Stimulated activated naive CD8-positive, alpha-beta T cell treated with anti-CD3 and anti-CD28 coated beads, Interleukin-15, amount 100 ng/mL, for 72 hours (primary cell): ENCODE data around the gene GSE1.
A peak's percentile ranks its signal among the peaks of the same experiment; 100 is the strongest.

Experiments
- ATAC-seq: fragments of 150-1000 bp; cut with Tn5 transposase; 2 replicates; pipeline ENCODE4 v1.10.0; 2021; ENCODE audit warnings: mild to moderate bottlenecking, moderate library complexity
- DNase-seq, 2 donors: peaks; one replicate each; pipeline ENCODE4 v3.0.0; 2021 to 2022
- H3K27ac Mint-ChIP-seq, 2 donors: one replicate each; pipeline ENCODE4 v1.8.0; 2022; ENCODE audit warnings: mild to moderate bottlenecking in 2 of 2, mixed read lengths in 2 of 2, moderate library complexity in 2 of 2
- H3K27me3 Mint-ChIP-seq: one replicate; pipeline ENCODE4 v1.8.0; 2022; ENCODE audit warnings: mixed read lengths
- H3K4me1 Mint-ChIP-seq: one replicate; pipeline ENCODE4 v1.8.0; 2022; ENCODE audit warnings: mild to moderate bottlenecking, mixed read lengths
- H3K4me3 Mint-ChIP-seq, 2 donors: one replicate each; pipeline ENCODE4 v1.8.0; 2022; ENCODE audit warnings: mild to moderate bottlenecking in 2 of 2, mixed read lengths in 2 of 2, moderate library complexity in 1 of 2
- H3K9me3 Mint-ChIP-seq, 2 donors: one replicate each; pipeline ENCODE4 v1.8.0; 2022; ENCODE audit warnings: mixed read lengths in 2 of 2

GSE1 gene

DNA sequence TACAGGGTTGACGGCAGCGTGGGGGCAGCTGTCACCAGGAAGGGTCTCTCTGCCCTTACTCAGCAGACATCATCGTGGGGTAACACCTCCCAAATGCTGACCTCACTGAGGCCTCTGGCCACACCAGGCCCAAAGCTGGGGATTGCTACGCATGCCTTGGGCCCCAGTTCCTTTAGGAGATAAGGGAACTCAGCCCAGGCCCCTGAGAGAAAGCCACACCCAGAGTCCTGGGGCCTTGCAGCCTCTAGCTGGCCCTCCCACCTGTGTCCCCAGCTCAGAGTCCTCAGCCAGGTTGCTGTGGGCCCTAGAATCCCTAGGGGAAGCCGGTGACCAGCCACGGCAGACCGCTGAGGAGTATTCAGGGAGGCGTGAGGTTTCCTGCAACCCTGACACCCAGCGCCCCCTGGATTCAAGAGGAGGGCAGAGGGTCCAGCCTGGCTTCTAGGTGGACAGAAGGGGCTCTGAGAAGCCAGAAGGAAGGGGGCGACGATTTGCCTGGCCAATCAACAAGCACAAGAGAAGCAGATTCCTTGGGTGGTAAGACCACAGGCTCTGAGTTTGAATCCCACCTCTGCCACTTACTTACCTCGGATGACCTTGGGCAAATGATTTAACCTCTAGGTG lies 85.9 kb downstream of the GSE1 start:
- DNase-seq (no peak), ATAC-seq (no peak)
- Mint-ChIP-seq H3K27ac (no peak overlapping the region), H3K9me3 (no peaks in the 10 kb centered on the region), H3K4me3 (no peak overlapping the region), H3K4me1 (no peaks in the 10 kb centered on the region), H3K27me3 (peaks cover 36% of the 10 kb centered on the region)

- H3K27me3 Mint-ChIP-seq = peaks cover 36% of the 10 kb centered on the region
- no peak for ATAC-seq
- H3K27ac Mint-ChIP-seq = no peak overlapping the region
- DNase-seq = no peak
- no peaks in the 10 kb centered on the region for H3K9me3 Mint-ChIP-seq
- no peak overlapping the region for H3K4me3 Mint-ChIP-seq
- H3K4me1 Mint-ChIP-seq = no peaks in the 10 kb centered on the region
Observed at GRCh38 chr16:85699628-85700027, 86.5 kb downstream of the GSE1 start.

GRCh38 chr16:85704011-85704410 lies 90.9 kb downstream of the GSE1 start:
- Mint-ChIP-seq H3K27ac (no peak overlapping the region), H3K9me3 (no peaks in the 10 kb centered on the region), H3K4me3 (no peak overlapping the region), H3K4me1 (no peaks in the 10 kb centered on the region), H3K27me3 (no peaks in the 10 kb centered on the region)
- ATAC-seq = no peak
- DNase-seq = no peak

DNA sequence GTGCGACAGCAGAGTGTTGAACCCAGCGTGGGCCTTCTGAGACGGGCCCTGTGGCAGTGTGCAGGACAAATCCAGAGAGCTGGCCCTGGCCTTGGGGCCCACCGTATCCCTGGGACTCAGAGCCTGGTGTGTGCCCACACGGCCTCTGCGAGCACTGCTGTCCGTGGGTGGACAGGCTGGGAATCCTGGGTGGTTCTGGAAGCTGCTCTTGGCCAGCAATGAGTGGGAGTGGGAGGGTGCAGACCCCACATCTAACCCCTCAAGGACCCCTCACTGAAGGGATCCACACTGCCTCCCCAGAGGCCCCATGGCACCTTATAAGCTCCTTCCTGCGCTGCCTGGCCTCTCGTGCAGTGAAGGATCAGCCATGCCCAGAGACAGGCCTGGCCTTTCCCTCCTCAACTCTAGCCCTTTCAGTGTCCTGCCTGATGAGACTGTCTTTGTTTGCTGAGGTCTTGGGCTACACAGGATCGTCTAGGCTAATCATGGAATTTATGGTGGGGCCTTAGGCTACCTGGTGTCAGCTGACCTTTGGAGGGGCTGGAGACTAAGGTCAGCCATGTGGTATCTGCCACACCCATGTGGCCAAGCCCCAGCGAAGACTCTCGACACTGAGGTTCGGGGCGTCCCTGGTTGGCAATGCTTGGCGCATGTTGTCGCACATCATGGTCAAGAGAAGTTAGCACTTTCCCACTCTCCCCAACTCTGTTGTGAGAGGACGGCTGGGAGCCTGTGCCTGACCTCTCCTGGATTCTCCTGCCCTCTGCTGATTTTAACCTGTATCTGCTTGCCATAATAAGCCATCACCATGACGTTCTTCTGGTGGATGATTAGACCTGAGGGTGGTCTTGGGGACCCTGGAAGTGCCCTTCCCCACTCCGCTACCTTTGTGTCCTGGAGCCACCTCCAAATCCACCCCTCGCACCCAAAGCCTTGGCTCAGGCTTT lies 92.1 kb downstream of the GSE1 start:
- no peaks in the 10 kb centered on the region for H3K27me3 Mint-ChIP-seq
- H3K9me3 Mint-ChIP-seq = no peaks in the 10 kb centered on the region
- ATAC-seq (no peak), DNase-seq (no peak)
- no peaks in the 10 kb centered on the region for H3K4me1 Mint-ChIP-seq
- H3K4me3 Mint-ChIP-seq = no peak overlapping the region
- peak overlapping the region in 1 of 2 donors; percentile 50 for H3K27ac Mint-ChIP-seq

DNA sequence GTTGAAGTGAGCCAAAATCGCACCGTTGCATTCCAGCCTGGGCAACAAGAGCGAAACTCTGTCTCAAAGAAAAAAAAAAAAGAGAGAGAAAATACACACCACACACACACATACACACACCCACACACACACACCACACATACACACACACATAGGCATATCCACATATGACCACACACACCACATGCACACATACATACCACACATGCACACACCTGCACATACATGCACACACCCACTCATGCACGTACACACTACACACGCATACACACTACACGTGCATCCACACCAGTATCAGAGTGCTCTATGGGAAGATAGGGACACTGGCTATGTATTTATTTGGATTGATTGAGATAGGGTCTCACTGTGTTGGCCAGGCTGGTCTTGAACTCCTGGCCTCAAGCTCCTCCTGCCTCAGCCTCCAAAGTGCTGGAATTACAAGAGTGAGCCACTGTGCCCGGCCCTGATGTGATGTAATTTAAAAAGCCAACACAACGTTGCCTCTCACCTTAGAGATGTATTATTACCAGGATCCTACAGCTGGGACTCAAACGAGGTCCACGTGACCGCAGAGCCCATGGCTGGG lies 93.4 kb downstream of the GSE1 start:
- no peaks in the 10 kb centered on the region for H3K27me3 Mint-ChIP-seq
- H3K4me3 Mint-ChIP-seq = no peak overlapping the region
- ATAC-seq (no peak), DNase-seq (no peak)
- H3K27ac Mint-ChIP-seq = no peak overlapping the region
- no peaks in the 10 kb centered on the region for H3K4me1 Mint-ChIP-seq
- no peaks in the 10 kb centered on the region for H3K9me3 Mint-ChIP-seq

DNA sequence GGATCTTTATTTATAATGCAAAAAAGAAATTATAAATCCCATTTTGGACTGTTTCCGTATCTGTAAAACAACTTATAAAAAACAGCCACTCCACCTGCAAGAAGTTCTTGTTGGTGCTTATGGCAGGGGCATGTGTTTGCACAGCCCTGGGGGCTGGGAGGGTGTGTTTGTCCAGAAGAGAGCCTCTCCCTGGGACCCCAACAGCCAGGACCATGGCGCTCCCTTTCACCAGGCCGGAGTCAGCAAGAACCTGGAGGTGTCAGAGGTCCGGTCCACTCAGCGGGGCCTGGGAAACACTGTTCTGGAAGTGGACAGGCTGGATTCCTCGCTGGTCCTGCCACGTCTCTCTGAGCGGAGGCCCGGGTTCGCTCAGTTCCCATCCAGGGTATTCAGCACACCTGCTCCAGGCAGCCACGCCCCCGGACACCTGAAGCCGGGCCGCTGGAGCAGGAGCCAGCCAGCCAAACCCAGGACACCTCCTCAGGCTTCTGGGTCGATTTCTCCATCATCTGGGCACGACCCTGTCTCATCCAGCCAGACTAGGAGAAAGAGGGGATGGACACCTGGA lies 94.5 kb downstream of the GSE1 start:
- H3K9me3 Mint-ChIP-seq = peaks cover 4 to 7% of the 10 kb centered on the region in 2 donors
- no peak for ATAC-seq
- no peak for DNase-seq
- H3K27me3 Mint-ChIP-seq = no peaks in the 10 kb centered on the region
- H3K27ac Mint-ChIP-seq = no peak overlapping the region
- no peaks in the 10 kb centered on the region for H3K4me1 Mint-ChIP-seq
- H3K4me3 Mint-ChIP-seq = no peak overlapping the region

GRCh38 chr16:85708338-85708737 lies 95.2 kb downstream of the GSE1 start:
- H3K9me3 Mint-ChIP-seq = peaks cover 4 to 7% of the 10 kb centered on the region in 2 donors
- no peaks in the 10 kb centered on the region for H3K27me3 Mint-ChIP-seq
- no peaks in the 10 kb centered on the region for H3K4me1 Mint-ChIP-seq
- no peak overlapping the region for H3K4me3 Mint-ChIP-seq
- no peak for DNase-seq
- no peak overlapping the region for H3K27ac Mint-ChIP-seq
- no peak for ATAC-seq

DNA sequence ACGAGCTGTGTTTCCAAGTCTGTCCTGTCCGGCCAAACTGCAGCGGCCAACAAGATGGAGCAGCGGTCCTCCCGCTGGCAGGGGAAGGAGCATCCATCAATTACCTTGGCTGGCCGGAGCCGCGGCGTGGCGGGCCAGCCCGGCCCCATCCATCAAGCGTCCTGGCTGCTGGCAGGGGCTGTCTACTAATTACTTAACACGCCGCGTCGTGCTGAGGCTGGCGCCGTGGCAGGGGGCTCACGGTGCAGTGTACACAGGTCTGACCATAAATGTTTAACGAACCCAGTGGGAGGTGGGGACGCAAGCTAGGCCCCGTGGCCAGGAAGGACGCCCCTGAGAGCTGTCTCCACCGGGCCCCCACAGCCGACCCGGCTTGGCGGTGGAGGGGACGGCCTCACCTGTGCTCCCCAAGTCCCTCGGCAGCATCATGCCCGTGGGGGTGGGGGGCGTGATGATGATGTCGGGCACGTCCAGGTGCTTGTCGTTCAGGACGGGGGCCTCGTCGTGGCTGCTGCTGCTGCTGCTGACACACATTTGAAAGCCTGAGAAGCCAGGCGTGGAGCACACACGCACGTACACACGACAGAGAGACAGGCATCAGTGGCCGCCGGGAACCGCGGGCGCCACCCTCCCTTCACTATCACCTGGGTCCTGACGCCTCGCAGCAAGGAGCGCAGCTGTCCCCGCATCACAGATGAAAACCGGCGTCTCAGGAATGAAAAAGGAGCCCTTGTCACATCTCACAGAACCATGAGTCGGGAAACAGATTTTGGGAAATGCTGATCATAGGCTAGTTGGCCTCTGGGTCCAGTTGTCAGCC lies 96.9 kb downstream of the GSE1 start:
- Mint-ChIP-seq H3K27ac (no peak overlapping the region), H3K4me1 (peaks cover 2% of the 10 kb centered on the region), H3K27me3 (no peaks in the 10 kb centered on the region), H3K4me3 (no peak overlapping the region), H3K9me3 (peaks cover 4 to 7% of the 10 kb centered on the region in 2 donors)
- ATAC-seq (peak; percentile 28), DNase-seq (no peak)

- ATAC-seq (no peak), DNase-seq (no peak)
- Mint-ChIP-seq H3K4me1 (peaks cover 9% of the 10 kb centered on the region), H3K27me3 (peaks cover 6% of the 10 kb centered on the region), H3K9me3 (peaks cover 4 to 7% of the 10 kb centered on the region in 2 donors), H3K27ac (no peak overlapping the region), H3K4me3 (no peak overlapping the region)
Observed at GRCh38 chr16:85710732-85711131, 97.6 kb downstream of the GSE1 start.

- ATAC-seq (no peak), DNase-seq (no peak)
- Mint-ChIP-seq H3K4me3 (no peak overlapping the region), H3K27ac (no peak overlapping the region), H3K27me3 (peaks cover 17% of the 10 kb centered on the region), H3K4me1 (peaks cover 18% of the 10 kb centered on the region), H3K9me3 (peaks cover 4 to 7% of the 10 kb centered on the region in 2 donors)
Observed at GRCh38 chr16:85711982-85712587, 99.0 kb downstream of the GSE1 start.

DNA sequence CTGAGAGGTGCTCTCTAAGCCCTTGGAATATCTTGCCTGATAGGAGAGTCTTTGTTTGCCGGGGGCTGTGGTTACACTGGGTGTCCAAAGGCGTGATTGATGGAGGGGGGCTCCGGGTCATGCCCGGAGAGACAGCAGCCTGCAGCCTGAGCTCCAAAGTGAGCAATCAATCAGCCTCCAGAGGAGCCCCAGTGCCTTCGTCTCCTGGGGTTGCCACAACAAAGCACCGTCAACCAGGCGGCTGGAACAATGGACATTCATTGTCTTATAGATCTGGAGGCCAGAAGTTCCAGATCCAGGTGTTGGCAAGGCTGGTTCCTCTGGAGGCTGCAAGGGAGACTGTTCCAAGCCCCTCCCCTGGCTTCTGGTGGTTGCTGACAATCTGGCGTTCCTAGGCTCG lies 99.7 kb downstream of the GSE1 start:
- DNase-seq (no peak), ATAC-seq (no peak)
- Mint-ChIP-seq H3K27me3 (peaks cover 21% of the 10 kb centered on the region), H3K27ac (no peak overlapping the region), H3K4me3 (no peak overlapping the region), H3K9me3 (peaks cover 4 to 7% of the 10 kb centered on the region in 2 donors), H3K4me1 (peaks cover 21% of the 10 kb centered on the region)

DNA sequence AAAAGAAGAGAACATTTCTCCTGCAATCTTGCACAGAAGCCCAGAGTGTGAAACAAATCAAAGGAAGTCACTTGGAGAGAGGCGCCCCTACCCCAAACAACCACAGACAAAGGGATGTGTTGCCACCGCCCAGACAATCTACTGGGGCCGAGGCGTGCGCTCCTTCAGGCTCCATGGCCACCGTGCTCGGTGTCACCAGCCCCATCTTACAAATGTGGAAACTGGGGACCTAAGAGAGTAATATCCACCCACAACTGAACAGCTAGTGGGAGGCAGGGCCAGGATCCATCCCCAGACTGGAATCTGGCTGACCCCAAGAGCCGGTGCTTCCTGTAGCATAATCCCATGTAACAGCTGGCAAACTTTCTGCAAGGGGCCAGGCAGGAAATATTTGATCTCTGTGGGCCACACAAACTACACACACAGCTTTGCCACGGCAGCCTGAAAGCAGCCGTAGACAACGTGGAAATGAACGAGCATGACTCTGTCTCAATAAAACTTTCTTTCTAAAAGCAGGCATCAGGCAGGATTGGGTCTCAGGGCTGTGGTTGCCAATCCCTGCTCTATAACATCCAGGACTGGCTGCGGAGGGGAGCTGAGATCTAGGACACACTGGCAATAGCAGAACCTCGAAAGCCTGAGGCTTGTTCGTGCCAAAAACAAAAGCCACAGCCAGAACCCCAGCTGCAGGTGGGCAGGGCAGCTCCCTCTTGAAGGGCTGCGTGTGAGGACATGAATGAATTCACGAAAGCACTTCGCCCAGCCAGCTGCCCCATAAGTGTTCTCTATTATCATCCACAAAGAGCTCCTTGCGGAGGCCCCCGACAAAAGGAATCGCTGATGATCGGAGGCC lies 102.3 kb downstream of the GSE1 start:
- Mint-ChIP-seq H3K27ac (no peak overlapping the region), H3K27me3 (peaks cover 23% of the 10 kb centered on the region), H3K9me3 (peaks cover 4 to 7% of the 10 kb centered on the region in 2 donors), H3K4me3 (peak overlapping the region; percentile 1 to 52), H3K4me1 (peaks cover 27% of the 10 kb centered on the region)
- no peak for ATAC-seq
- DNase-seq = no peak

GRCh38 chr16:85716022-85716679 lies 103.0 kb downstream of the GSE1 start:
- Mint-ChIP-seq H3K27ac (no peak overlapping the region), H3K4me3 (peak overlapping the region in 1 of 2 donors; percentile 52), H3K27me3 (peaks cover 23% of the 10 kb centered on the region), H3K9me3 (peaks cover 4 to 7% of the 10 kb centered on the region in 2 donors), H3K4me1 (peaks cover 27% of the 10 kb centered on the region)
- no peak for ATAC-seq
- no peak for DNase-seq

GRCh38 chr16:85716680-85717038 lies 103.5 kb downstream of the GSE1 start:
- H3K4me3 Mint-ChIP-seq = peak overlapping the region in 1 of 2 donors; percentile 29
- DNase-seq = no peak
- H3K27me3 Mint-ChIP-seq = peaks cover 23% of the 10 kb centered on the region
- H3K27ac Mint-ChIP-seq = no peak overlapping the region
- peaks cover 27% of the 10 kb centered on the region for H3K4me1 Mint-ChIP-seq
- peaks cover 4 to 6% of the 10 kb centered on the region in 2 donors for H3K9me3 Mint-ChIP-seq
- no peak for ATAC-seq
